ENCODE results near the gene BANF1. TPM values are rescaled to one million over a fixed set of nuclear protein-coding genes. Genes with fewer than 3 reads are reported as not detected.

Gene BANF1
- total and polyA plus RNA-seq, 2 experiments from 2014 or later: 77.0 to 496 TPM

DNA sequence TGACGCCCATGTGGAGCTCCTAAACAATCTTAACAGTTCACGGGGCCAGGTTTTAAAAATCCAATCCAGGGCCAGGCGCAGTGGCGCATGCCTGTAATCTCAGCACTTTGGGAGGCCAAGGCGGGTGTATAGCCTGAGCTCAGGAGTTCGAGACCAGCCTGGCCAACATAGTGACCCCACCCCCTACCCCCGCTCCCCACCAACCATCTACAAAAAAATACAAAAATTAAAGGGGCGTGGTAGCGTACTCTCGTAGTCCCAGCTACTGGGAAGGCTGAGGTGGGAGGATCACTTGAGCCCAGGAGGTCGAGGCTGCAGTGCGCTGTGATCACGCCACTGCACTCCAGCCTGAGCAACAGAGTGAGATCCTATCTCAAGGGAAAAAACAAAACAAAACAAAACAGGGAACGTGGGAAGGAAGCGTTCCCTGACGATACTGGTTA lies 41.5 kb upstream of the BANF1 start:
- Histone ChIP-seq H3K4me3 (peak overlapping the region; percentile 94), H3K36me3 (peaks cover 8% of the 10 kb centered on the region), H3K9me3 (ENCODE audit: low read depth) (no peaks in the 10 kb centered on the region), H3K4me1 (ENCODE audit: low read depth) (peaks cover 5% of the 10 kb centered on the region), H3K27me3 (no peaks in the 10 kb centered on the region), H3K27ac (peak overlapping the region; percentile 90)
- TF ChIP-seq, protein P1, sequence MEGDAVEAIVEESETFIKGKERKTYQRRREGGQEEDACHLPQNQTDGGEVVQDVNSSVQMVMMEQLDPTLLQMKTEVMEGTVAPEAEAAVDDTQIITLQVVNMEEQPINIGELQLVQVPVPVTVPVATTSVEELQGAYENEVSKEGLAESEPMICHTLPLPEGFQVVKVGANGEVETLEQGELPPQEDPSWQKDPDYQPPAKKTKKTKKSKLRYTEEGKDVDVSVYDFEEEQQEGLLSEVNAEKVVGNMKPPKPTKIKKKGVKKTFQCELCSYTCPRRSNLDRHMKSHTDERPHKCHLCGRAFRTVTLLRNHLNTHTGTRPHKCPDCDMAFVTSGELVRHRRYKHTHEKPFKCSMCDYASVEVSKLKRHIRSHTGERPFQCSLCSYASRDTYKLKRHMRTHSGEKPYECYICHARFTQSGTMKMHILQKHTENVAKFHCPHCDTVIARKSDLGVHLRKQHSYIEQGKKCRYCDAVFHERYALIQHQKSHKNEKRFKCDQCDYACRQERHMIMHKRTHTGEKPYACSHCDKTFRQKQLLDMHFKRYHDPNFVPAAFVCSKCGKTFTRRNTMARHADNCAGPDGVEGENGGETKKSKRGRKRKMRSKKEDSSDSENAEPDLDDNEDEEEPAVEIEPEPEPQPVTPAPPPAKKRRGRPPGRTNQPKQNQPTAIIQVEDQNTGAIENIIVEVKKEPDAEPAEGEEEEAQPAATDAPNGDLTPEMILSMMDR (IDR thresholded peaks at IDR 0.05; ENCODE audit: low read depth, low read length): no peak
- DNase-seq (ENCODE audit: low read depth in 1 of 2, low spot score in 1 of 2): no peak

DNA sequence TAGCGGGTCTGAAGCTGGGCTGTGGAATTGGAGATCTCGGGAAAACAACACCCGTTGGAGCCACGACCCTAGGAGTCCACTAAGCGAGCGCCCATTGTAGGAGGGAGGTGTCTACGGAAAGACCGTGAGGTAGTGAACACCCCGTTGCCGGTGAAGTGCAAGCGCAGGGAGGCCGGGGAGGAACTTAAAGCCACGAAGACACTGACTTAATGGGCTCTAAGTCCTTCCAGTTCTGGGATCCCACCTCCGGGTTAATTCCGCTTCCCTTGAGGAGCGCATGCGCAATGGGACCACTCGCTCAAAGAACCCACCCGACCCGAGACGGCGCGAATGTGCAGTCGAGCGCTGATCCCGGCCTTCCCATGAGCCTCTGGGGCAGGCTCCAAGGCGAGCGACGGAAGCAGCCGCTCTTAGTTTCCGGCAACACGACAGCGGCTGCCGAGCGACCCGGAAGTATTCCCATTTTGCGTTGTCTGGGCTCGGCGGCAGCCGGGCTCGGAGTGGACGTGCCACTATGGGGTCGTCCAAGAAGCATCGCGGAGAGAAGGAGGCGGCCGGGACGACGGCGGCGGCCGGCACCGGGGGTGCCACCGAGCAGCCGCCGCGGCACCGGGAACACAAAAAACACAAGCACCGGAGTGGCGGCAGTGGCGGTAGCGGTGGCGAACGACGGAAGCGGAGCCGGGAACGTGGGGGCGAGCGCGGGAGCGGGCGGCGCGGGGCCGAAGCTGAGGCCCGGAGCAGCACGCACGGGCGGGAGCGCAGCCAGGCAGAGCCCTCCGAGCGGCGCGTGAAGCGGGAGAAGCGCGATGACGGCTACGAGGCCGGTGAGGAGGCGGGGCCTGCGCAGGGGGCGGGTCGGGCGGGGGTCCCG lies 40.8 kb upstream of the BANF1 start, which contains the start of gene SART1:
TSS of gene SART1 (plus strand) at position 468 of the 874 bp plus-strand sequence. CDS start at position 515, 47 bp downstream.
- H3K4me1 ChIP-seq (ENCODE audit: low read depth): peaks cover 5% of the 10 kb centered on the region
- DNase-seq (ENCODE audit: low read depth in 1 of 2, low spot score in 1 of 2): peak; percentile 99
- peak within 1 kb of the TSS; percentile 90 for H3K27ac ChIP-seq
- no peaks in the 10 kb centered on the region for H3K27me3 ChIP-seq
- no peaks in the 10 kb centered on the region for H3K9me3 ChIP-seq (ENCODE audit: low read depth)
- TF ChIP-seq, protein P1 (IDR thresholded peaks at IDR 0.05; ENCODE audit: low read depth, low read length): no peak
- peak within 1 kb of the TSS; percentile 94 for H3K4me3 ChIP-seq
- H3K36me3 ChIP-seq: peaks cover 14% of the 10 kb centered on the region

DNA sequence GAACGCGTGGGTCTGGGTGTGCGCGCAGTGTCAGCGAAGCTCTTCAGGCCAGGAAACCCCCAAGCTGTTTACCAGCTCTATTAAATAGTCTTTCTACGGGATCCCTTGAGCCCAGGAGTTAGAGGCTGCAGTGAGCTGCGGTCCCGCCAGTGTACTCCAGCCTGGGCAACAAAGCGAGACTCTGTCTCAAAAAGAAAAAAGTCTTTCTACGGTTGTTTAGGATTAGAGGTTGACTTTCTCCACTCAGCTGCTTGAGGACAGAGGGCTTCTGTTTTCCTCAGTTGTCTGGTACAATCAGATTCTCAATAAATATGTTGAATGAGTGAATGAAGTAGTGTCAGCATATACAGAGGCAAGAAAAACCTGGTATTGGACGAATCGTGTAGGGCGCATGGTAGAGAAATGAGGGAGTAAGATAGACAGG lies 40.1 kb upstream of the BANF1 start:
- H3K4me3 ChIP-seq: peak overlapping the region; percentile 94
- H3K36me3 ChIP-seq: peaks cover 19% of the 10 kb centered on the region
- peaks cover 5% of the 10 kb centered on the region for H3K4me1 ChIP-seq (ENCODE audit: low read depth)
- H3K27me3 ChIP-seq: no peaks in the 10 kb centered on the region
- H3K9me3 ChIP-seq (ENCODE audit: low read depth): no peaks in the 10 kb centered on the region
- TF ChIP-seq, protein P1 (IDR thresholded peaks at IDR 0.05; ENCODE audit: low read depth, low read length): no peak
- no peak for DNase-seq (ENCODE audit: low read depth in 1 of 2, low spot score in 1 of 2)
- H3K27ac ChIP-seq: peak overlapping the region; percentile 90

DNA sequence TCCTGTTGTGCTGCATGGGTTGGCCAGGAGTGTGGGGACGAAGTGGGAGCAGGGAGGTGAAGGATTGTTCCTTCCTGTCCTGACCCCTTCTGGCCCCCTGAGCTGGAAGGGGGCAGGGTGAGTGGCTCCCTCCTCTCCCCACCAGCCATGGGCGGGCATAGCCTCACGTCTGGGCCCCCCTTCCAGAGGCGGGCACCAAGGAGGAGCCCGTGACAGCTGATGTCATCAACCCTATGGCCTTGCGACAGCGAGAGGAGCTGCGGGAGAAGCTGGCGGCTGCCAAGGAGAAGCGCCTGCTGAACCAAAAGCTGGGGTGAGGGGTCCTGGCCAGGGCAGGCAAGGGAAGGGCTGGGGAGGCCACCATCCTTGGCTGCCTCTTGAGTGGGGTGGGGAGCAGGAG lies 37.4 kb upstream of the BANF1 start:
- H3K4me3 ChIP-seq: no peak overlapping the region
- peaks cover 28% of the 10 kb centered on the region for H3K36me3 ChIP-seq
- TF ChIP-seq, protein P1 (IDR thresholded peaks at IDR 0.05; ENCODE audit: low read depth, low read length): no peak
- H3K27me3 ChIP-seq: no peaks in the 10 kb centered on the region
- peaks cover 5% of the 10 kb centered on the region for H3K4me1 ChIP-seq (ENCODE audit: low read depth)
- DNase-seq (ENCODE audit: low read depth in 1 of 2, low spot score in 1 of 2): no peak
- no peaks in the 10 kb centered on the region for H3K9me3 ChIP-seq (ENCODE audit: low read depth)
- H3K27ac ChIP-seq: no peak overlapping the region

DNA sequence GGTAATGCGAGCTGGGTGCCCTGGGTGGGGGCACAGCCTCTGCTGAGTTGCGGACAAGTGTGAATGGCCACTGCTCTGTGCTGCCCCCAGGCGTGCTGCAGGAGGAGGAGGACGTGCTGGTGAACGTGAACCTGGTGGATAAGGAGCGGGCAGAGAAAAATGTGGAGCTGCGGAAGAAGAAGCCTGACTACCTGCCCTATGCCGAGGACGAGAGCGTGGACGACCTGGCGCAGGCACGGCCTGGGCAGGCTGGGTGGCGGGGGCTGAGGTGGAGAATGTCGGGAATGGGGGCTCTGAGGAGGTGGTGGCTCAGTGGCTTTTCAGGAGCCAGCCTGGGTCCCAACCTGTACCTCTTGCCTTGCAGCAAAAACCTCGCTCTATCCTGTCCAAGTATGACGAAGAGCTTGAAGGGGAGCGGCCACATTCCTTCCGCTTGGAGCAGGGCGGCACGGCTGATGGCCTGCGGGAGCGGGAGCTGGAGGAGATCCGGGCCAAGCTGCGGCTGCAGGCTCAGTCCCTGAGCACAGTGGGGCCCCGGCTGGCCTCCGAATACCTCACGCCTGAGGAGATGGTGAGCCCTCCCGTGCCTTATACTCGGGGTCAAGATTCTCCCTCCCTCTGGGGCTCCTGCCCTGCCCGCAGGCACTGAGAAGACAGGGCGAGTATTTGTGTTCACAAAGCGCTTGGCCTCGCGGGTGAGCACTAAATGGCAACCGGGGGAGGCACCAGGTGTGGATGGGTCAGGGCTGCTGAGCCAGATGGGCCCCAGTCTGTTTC lies 36.1 kb upstream of the BANF1 start:
- no peak for DNase-seq (ENCODE audit: low read depth in 1 of 2, low spot score in 1 of 2)
- H3K36me3 ChIP-seq: peaks cover 31% of the 10 kb centered on the region
- no peaks in the 10 kb centered on the region for H3K9me3 ChIP-seq (ENCODE audit: low read depth)
- H3K27me3 ChIP-seq: no peaks in the 10 kb centered on the region
- TF ChIP-seq, protein P1 (IDR thresholded peaks at IDR 0.05; ENCODE audit: low read depth, low read length): no peak
- H3K4me1 ChIP-seq (ENCODE audit: low read depth): peaks cover 5% of the 10 kb centered on the region
- no peak overlapping the region for H3K4me3 ChIP-seq
- no peak overlapping the region for H3K27ac ChIP-seq
